IPS-18a (cell line): ENCODE results near the gene FAM13A.
"Not testable (repeated sequence)": the region's sequence is repeated elsewhere in the genome, so short reads cannot be mapped to it uniquely, and the experiment has no call there.

Experiments
- H3K27ac ChIP-seq: one replicate; pipeline ENCODE4 v1.5.1; 2013; ENCODE audit warnings: low read length
- H3K27me3 ChIP-seq: one replicate; pipeline ENCODE4 v1.6.1; 2013; ENCODE audit warnings: mild to moderate bottlenecking, low read length; ENCODE audit not compliant: control insufficient read depth, insufficient read depth
- H3K36me3 ChIP-seq: one replicate; pipeline ENCODE4 v1.6.1; 2013; ENCODE audit warnings: low read depth, low read length; ENCODE audit not compliant: control insufficient read depth
- H3K4me1 ChIP-seq: one replicate; pipeline ENCODE4 v1.6.1; 2013; ENCODE audit warnings: low read depth, low read length; ENCODE audit not compliant: control insufficient read depth
- H3K4me3 ChIP-seq: one replicate; pipeline ENCODE4 v1.5.1; 2013; ENCODE audit warnings: low read length
- H3K9ac ChIP-seq: one replicate; pipeline ENCODE4 v1.6.1; 2013; ENCODE audit warnings: mild to moderate bottlenecking, low read length, moderate library complexity
- H3K9me3 ChIP-seq: one replicate; pipeline ENCODE4 v1.6.1; 2013; ENCODE audit warnings: low read depth, low read length; ENCODE audit not compliant: control insufficient read depth

FAM13A gene

GRCh38 chr4:88887409-88887808 is 169.6 kb downstream of the FAM13A start:
- not testable (repeated sequence) for H3K27ac ChIP-seq, H3K9me3 ChIP-seq, H3K4me1 ChIP-seq, H3K9ac ChIP-seq, H3K36me3 ChIP-seq, H3K27me3 ChIP-seq, H3K4me3 ChIP-seq

- no peaks in the 10 kb centered on the region for H3K9me3 ChIP-seq
- peaks cover 9% of the 10 kb centered on the region for H3K4me1 ChIP-seq
- no peaks in the 10 kb centered on the region for H3K27me3 ChIP-seq
- H3K36me3 ChIP-seq, result no peaks in the 10 kb centered on the region
- no peak overlapping the region for H3K27ac ChIP-seq
- H3K9ac ChIP-seq, result no peak overlapping the region
- H3K4me3 ChIP-seq, result no peak overlapping the region
Measured at GRCh38 chr4:88881227-88881569, 175.8 kb downstream of the FAM13A start.

- Histone ChIP-seq H3K27me3 (no peaks in the 10 kb centered on the region), H3K4me1 (peaks cover 9% of the 10 kb centered on the region), H3K27ac (no peak overlapping the region), H3K4me3 (no peak overlapping the region), H3K9ac (no peak overlapping the region), H3K36me3 (no peaks in the 10 kb centered on the region), H3K9me3 (no peaks in the 10 kb centered on the region)
Measured at GRCh38 chr4:88880501-88881226, 176.3 kb downstream of the FAM13A start.

GRCh38 chr4:88879991-88880390 is 177.0 kb downstream of the FAM13A start:
- no peak overlapping the region for H3K27ac ChIP-seq
- no peaks in the 10 kb centered on the region for H3K36me3 ChIP-seq
- H3K4me3 ChIP-seq, result no peak overlapping the region
- no peaks in the 10 kb centered on the region for H3K9me3 ChIP-seq
- peaks cover 9% of the 10 kb centered on the region for H3K4me1 ChIP-seq
- H3K9ac ChIP-seq, result no peak overlapping the region
- no peaks in the 10 kb centered on the region for H3K27me3 ChIP-seq

GRCh38 chr4:88878642-88879041 is 178.3 kb downstream of the FAM13A start:
- Histone ChIP-seq H3K4me1 (peaks cover 9% of the 10 kb centered on the region), H3K36me3 (no peaks in the 10 kb centered on the region), H3K27ac (no peak overlapping the region), H3K27me3 (no peaks in the 10 kb centered on the region), H3K9me3 (no peaks in the 10 kb centered on the region), H3K4me3 (no peak overlapping the region), H3K9ac (no peak overlapping the region)

- no peaks in the 10 kb centered on the region for H3K4me1 ChIP-seq
- H3K27me3 ChIP-seq, result no peaks in the 10 kb centered on the region
- H3K27ac ChIP-seq, result no peak overlapping the region
- H3K9me3 ChIP-seq, result no peaks in the 10 kb centered on the region
- H3K4me3 ChIP-seq, result no peak overlapping the region
- no peaks in the 10 kb centered on the region for H3K36me3 ChIP-seq
- no peak overlapping the region for H3K9ac ChIP-seq
Measured at GRCh38 chr4:88870428-88870827, 186.6 kb downstream of the FAM13A start.

GRCh38 chr4:88868510-88868909 is 188.5 kb downstream of the FAM13A start:
- Histone ChIP-seq H3K4me1 (no peaks in the 10 kb centered on the region), H3K27ac (no peak overlapping the region), H3K4me3 (no peak overlapping the region), H3K9me3 (no peaks in the 10 kb centered on the region), H3K27me3 (no peaks in the 10 kb centered on the region), H3K36me3 (no peaks in the 10 kb centered on the region), H3K9ac (no peak overlapping the region)

- no peak overlapping the region for H3K4me3 ChIP-seq
- H3K27ac ChIP-seq, result no peak overlapping the region
- no peaks in the 10 kb centered on the region for H3K4me1 ChIP-seq
- H3K36me3 ChIP-seq, result no peaks in the 10 kb centered on the region
- no peak overlapping the region for H3K9ac ChIP-seq
- H3K27me3 ChIP-seq, result no peaks in the 10 kb centered on the region
- H3K9me3 ChIP-seq, result no peaks in the 10 kb centered on the region
Measured at GRCh38 chr4:88866862-88867550, 190.0 kb downstream of the FAM13A start.

- no peaks in the 10 kb centered on the region for H3K36me3 ChIP-seq
- no peak overlapping the region for H3K4me3 ChIP-seq
- H3K27me3 ChIP-seq, result no peaks in the 10 kb centered on the region
- H3K9ac ChIP-seq, result no peak overlapping the region
- no peaks in the 10 kb centered on the region for H3K4me1 ChIP-seq
- no peaks in the 10 kb centered on the region for H3K9me3 ChIP-seq
- no peak overlapping the region for H3K27ac ChIP-seq
Measured at GRCh38 chr4:88865466-88865865, 191.5 kb downstream of the FAM13A start.

GRCh38 chr4:88865046-88865445 is 191.9 kb downstream of the FAM13A start:
- no peak overlapping the region for H3K9ac ChIP-seq

GRCh38 chr4:88860586-88860985 is 196.4 kb downstream of the FAM13A start:
- Histone ChIP-seq H3K4me1 (no peaks in the 10 kb centered on the region), H3K27me3 (no peaks in the 10 kb centered on the region), H3K9ac (no peak overlapping the region), H3K27ac (no peak overlapping the region), H3K36me3 (no peaks in the 10 kb centered on the region), H3K9me3 (no peaks in the 10 kb centered on the region), H3K4me3 (no peak overlapping the region)

More at GRCh38 chr4:88865046-88865445, 191.9 kb downstream of the FAM13A start:
- Histone ChIP-seq H3K27ac (no peak overlapping the region), H3K27me3 (no peaks in the 10 kb centered on the region), H3K4me3 (no peak overlapping the region), H3K36me3 (no peaks in the 10 kb centered on the region), H3K4me1 (no peaks in the 10 kb centered on the region), H3K9me3 (no peaks in the 10 kb centered on the region)
